SKM-1 (cell line): ENCODE data around the gene PAX2.
"Not testable (repeated sequence)": the region's sequence is repeated elsewhere in the genome, so short reads cannot be mapped to it uniquely, and the experiment has no call there.

Source experiments
- DNase-seq: peaks from one replicate; lab custom pipeline; 2025; ENCODE audit not compliant: unreplicated experiment; lab: John Stamatoyannopoulos, UW

PAX2 gene

DNA sequence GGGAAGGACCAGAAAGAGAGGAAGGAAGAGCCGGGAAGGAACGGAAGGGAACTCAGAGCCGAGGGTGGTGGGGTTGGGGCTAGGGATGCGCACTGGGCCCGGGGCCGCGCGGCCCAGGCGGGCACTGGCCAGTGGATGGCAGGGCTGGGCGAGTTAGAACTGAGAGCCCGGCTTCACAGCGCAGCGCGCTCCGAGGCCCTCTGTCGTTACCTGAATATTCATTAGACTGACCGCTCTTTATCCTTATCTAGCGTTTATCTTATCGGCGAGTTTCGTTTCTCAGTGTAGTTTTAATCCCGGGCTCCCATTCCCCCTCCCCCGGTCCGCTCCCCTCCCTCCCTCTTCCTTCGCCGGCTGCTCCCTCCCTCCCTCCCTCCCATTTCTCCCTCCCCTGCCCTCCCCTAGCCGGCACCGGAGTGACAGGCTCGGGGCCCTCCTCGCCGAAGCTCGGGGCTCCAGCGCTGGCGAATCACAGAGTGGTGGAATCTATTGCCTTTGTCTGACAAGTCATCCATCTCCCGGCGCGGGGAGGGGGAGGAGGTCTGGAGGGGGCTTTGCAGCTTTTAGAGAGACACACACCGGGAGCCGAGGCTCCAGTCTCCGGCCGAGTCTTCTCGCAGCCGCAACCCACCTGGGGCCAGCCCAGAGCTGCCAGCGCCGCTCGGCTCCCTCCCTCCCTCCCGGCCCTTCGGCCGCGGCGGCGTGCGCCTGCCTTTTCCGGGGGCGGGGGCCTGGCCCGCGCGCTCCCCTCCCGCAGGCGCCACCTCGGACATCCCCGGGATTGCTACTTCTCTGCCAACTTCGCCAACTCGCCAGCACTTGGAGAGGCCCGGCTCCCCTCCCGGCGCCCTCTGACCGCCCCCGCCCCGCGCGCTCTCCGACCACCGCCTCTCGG, at the start of gene PAX2:
Gene PAX2, plus strand, starts transcription at position 596 of the 895 bp plus-strand sequence. CDS start 679 bp downstream, outside the sequence.
- DNase-seq: no peak

DNA sequence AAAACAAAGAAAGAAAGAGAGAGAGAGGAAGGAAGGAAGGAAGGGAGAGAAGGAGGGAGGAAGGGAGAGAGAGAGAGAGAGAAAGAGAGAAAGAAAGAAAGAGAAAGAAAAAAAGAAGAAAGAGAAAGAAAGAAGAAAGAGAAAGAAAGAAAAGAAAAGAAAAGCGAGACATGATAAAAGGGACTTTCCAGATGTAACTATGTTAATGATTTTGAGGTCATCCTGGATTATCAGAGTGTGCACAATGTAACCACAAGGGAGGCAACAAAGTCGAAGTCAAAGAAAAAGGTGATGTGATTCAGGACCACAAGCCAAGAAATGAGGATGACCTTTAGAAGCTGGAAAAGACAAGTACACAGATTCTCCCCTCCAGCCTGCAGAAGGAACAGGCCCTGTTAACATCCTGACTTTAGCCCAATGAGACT, 48.9 kb upstream of the PAX2 start:
- no peak for DNase-seq

DNA sequence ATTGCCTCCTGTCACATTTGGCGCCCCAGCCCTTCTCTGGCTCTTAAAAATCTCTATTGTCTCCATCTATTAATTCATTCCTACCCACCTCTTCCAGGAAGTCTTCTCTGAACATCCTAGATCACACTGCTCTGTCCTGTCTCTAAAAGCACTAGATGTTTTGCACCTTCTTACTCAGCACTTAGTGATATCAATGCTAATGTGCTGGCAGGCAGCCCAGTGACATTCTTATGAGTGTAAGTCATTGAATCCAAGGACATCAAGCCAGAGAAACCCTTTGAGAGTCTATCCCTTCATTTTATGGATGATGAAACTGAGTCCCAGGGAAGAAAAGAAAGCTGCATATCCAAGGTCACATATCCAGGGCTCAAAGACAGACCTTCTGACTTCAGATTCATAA, 48.3 kb upstream of the PAX2 start:
- no peak for DNase-seq

DNA sequence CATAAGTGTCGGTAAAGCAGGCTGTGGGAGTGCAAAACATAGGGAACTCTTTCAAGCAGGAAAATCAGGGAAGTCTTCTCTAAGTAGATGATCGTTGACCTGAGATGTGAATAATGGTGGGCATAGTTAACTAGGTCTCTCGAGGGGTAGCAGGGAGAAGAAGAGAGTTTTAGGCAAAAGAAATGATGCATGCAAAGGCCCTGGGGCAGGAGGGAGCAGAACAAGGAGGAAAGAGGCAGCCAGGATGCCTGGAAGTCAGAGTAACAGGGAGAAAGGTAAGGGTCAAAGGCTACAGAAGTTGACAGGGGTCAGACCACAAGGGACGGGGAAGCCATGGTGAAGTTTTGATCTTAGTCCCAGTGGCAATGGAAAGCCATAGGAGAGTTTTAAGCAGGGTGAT, 47.8 kb upstream of the PAX2 start:
- DNase-seq: no peak

DNA sequence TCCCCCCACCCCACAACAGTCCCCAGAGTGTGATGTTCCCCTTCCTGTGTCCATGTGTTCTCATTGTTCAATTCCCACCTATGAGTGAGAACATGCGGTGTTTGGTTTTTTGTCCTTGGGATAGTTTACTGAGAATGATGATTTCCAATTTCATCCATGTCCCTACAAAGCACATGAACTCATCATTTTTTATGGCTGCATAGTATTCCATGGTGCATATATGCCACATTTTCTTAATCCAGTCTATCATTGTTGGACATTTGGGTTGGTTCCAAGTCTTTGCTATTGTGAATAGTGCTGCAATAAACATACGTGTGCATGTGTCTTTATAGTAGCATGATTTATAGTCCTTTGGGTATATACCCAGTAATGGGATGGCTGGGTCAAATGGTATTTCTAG, 43.7 kb upstream of the PAX2 start:
- not testable (repeated sequence) for DNase-seq

DNA sequence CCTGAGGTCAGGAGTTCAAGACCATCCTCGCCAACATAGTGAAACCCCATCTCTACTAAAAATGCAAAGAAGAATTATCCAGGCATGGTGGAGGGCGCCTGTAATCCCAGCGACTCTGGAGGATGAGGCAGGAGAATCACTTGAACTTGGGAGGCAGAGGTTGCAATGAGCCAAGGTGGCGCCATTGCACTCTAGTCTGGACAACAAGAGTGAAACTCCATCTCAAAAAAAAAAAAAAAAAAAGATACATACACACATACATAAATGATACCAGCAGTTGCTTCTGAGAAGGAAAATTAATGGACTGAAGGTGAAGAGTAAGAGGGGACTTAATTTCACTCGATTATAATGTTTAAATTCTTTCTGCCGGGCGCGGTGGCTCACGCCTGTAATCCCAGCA, 40.2 kb upstream of the PAX2 start:
- DNase-seq: no peak

DNA sequence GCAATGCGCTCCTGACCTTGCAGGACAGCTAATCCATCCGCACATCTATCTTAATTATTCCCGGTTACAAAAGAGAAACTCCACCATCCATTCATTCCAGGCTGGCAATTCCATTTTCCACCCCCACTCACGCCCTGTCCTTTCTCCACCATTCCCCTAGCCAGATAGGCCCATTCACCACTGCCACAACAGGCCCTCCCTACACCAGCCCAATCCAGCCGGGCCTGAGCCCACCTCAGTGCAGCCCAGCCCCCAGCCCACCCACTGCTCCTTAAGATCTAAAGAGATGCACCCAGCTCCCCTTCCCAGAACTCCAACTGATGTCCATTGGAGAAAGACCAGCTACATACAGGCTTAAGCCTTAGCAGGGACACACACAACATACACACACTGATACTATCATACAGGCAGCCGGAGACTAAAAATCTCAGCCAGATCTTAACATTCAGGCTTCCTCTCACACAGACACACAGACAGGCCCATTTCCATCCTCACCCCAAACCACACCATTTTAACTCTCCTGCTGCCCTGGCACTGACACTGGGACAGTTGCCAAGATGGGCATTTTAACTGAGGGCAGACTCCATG, 38.0 kb upstream of the PAX2 start:
- DNase-seq: no peak

DNA sequence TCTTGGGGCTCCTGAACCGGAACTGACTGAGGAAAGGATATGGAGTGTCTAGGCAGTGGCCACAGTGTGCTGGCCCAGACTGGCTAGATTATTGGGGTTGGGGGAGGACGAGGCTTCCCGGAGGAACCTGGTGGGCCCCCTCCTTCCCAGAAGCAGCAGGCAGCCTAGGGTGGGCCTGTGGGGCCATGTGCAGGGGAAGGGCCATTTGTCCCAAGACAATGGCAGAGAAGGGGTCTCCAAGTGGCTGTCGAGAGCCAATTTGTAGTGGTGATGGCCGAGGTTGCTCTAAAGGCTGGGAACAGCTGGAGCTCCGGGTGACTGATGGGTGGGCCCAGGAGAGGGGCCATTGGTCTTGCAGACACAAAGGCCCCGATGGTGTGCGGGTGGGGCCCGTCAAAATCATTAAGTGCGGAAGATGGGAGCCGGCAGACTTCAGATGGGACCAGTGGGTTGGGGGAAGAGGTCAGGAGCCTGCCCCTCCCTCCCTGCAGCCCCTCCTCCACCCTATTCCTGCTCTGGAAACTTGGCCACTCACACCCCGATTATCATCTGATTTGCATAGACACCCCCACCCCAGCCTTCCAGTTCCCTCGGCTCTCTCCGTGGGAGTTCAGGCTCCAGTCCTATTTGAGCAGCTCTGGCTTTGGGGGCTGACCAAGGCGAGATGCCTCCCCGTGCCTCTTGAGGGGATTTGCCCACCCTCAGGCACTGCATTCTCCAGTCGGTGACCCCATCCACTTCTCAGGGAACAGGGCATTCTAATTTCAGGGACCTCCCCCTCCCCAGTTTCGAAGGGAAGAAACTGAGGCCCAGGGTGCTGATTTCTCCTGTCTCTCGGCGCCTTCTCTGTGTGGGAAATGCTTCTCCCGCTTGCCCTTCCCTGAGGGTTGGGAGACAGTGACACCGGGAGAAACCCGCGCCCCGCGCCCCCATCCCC, 36.0 kb upstream of the PAX2 start:
- DNase-seq: no peak

DNA sequence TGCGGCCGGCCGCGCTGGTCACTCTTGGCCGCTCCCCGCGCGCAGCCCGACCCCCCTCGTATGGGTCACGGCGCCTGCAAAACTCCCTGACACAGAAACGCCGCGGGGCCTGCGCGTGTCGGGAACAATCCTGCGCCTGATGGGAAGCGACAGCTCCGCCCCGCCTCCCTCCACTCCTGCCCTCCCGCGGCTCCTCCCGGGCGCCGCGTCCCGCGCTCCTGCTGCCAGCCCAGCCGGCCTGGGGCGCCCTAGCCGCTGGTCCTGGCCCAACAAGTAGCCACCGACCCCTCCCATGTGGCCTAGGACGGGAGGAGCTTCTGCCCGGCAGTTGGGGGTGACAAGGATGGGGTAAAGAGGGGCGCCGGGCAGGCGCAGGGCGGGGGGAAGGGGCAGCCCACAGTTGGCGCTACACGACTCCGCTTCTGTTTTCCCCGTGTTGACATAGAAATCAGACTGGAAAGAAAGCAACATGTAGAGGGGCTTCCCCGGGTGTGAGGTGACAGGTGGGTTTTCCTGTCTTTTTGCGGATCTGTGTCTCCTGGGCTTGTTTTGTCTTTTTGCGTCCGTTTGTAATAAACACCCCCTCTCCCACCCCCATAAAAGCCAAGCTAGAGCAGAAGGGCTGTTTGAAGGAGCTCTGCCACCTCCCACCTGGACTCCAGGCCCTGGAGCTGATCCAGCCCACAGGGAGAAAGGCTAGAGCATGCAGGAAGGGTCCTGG, 35.1 kb upstream of the PAX2 start:
- no peak for DNase-seq

DNA sequence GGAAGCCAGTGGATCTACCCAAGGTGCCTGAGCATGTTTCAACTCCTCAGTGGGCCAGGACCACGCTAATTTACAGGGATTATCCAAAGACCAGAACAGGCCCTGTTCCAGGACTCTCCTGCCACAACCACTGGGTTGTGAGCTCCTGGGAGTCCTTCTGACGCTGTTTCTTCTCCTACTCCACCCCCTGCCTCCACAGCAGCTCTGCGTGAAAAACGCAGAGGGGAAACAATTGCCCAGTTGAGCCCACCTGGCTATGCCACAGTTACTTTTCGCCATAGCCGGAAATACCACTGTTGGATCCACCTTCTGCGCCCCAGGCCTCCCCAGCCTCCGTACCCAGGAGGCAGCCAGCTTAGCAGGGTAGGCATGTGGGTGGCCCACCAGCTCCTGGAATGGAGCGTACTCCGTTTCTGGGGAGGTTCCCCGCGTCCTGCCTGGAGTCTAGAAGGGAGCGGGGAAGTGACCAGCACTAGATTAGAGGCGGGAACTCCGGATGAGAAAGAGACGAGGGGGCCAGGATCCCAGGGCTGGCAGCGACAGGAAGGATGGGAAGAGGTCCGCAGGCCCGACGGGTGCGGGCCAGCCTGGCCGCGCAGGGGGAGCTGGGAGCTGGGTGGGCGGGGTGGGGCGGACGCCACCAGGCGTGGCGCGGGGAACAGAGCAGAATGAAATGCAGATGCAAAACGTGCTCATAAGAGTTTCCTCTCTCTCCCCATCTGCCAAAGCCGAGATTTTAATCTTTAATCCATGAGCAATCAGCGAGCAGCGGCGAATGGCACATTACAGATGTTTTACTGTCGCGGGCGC, 32.1 kb upstream of the PAX2 start:
- no peak for DNase-seq

DNA sequence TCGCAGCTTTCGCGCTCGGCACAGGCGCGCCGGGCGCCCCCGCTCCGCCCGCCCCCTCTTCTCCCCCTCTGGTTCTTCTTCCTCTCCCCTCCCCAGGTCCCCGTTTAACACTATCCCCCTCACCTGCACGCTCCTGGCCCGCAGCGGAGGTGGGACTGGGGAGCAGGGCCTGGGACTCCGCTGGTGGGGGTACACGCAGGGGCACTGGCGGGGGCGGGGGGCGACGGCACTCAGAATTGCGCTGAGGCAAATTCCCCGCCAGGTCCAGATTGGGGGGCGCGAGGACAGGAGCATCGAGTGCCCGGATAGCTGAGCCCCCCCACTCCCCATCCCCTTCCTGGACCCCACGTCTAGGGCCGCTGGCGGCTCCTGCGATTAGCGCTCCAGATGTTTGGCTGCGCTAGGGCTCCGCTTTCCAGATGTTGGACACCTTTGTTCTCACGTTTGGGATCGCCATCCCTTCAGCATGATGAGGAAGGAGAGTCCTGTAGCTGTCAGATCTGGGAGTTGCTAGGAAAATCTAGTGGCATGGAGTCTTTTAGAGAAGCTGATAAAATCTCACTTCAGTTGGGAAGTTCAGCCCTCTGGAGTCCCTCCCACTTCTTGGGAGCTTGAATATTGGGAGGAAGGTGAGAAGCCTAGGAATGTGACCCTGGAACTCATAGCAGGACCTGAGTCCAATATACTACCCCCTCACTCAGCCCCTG, 31.4 kb upstream of the PAX2 start:
- no peak for DNase-seq

DNA sequence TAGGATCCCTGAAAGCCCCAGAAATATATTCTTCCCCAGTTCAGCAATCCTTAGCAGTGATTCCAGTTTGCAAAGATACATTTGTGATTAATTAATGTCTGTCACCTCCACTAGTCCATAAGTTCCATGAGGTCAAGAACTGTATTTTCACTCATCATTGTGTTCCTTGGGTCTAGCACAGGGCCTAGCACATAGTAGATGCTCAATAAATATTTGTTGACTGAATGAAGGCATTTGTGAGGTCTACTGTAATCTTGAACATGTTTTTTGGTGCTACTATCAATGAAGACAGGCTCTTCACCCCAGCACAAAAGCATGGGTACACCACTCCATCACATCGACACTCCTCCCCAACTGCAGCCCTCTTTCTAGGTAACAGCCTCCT, 30.8 kb upstream of the PAX2 start:
- no peak for DNase-seq

DNA sequence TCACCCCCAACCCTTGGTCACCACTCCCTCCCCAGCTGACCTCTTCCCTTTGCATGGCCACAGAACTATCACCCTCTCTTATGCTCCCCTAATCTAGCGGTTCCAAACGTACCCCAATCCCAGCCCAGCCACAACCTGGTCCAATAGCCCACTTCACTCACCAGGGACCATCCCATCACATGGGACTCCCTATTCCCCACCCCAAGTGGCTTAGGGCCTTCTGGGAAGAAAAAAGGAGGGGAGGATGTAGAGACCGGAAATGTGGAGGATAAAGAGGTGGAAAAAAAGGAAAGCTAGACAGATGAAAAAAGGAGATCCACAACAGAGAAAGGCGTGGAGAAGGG, 30.3 kb upstream of the PAX2 start:
- DNase-seq: no peak

DNA sequence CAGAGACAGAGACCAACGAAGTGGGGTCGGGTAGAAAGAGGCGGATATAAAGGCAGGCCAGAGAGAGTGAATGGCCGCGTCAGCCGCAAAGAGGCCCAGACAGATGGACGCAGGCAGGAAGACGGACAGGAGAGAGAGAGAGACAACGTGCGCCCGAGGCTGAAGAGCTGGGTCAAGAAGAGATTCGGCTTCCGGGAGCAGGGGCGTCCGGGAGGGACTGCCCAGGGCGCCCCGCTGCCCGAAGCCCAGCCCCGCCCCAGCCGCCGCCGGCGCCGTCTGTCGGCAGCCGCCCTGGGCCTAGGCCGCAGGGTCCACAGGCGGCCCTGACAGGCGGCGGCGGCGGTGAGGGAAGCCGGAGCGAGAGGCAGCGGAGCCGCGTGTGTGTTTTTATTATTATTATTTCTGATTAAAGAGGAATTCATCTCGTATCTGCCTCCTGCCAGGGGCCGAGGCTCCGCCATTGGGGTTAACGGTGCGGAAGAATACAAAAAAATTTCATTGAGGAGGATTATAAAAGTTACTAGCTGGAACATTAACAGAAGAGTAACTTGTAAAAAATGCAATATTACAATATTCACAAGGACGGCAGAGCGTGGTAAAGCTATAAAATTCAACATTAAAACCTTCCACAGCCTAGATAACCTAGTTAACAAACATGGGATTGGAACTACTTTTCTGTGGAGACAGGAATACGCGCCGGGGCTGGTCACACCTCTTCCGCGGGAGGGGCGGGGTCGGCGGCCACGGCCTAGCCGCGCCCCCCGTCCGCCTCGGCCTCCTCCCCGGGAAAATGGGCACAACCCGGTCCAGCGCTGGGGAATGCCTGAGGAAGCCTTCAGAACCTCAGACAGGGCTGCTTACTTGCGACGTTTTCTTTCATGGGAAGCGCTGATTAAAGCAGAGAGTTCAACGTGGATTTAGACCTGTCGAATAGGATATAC, 29.7 kb upstream of the PAX2 start:
- no peak for DNase-seq

DNA sequence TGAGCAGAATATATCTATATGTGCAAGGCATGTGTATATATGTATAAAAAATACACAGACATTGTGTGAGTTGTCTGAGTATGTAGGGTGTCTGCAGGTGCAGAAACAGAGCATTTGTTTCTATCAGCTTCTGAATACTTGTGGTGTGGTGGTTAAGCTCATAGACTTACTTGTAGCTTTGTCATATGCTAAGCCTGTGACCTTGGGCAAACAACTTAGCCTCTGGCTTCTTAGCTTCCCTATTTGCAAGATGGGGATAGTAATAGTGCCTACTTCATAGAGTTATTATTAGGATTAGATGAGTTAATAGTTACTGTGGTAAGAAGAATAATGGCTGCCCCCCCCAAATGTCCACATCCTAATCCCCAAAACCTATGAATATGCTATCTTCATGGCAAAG, 28.2 kb upstream of the PAX2 start:
- no peak for DNase-seq

DNA sequence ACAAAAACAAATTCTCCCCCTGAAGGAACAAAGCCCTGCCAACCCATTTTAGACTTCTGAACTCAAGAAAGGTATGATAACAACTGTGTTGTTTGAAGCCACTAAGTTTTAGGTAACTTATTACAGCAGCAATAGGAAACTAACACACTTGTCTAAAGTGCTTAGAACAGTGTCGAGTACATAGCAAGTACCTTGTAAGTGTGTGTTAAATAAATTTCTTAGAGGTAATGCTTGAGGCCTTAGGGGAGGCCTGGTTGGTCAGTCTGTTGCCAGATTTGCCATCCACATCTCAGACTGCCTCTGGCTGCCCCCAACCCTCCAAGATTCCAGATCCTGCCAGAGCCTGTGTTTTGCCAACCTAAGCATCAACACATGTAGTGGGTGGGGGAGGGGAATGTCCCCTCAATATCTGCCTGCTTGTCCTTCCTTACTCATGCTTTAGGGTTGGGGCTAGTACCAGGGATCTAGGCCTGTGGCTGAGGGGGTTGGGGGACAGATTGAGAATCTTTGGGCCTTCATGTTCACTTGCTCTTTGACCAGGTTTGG, 27.1 kb upstream of the PAX2 start:
- no peak for DNase-seq

DNA sequence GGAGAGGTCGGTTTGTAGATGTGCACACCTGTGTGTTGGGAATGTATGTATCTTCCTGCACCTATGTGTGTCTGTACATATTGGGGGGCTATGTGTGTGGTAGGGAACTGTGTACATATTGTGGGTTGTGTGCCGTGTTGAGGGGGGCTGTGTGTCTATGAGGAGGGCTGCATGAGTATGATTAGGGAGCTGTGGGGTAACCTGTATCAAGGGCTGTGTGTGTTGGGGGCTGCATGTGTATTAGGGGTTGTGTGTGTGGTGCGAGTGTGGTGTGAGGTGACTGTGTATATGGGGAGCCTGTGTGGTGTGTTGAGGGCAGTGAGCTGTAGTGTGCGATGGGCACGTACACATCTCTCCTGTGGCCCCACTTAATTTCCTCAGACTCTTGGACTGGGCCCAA, 22.2 kb upstream of the PAX2 start:
- no peak for DNase-seq
